Measurements from ENCODE around the gene ETHE1. TPM values are rescaled to one million over a fixed set of nuclear protein-coding genes. Genes with fewer than 3 reads are reported as not detected.

Gene ETHE1
- total RNA-seq, 2 experiments from 2014 or later: 20.2 to 21.7 TPM

DNA sequence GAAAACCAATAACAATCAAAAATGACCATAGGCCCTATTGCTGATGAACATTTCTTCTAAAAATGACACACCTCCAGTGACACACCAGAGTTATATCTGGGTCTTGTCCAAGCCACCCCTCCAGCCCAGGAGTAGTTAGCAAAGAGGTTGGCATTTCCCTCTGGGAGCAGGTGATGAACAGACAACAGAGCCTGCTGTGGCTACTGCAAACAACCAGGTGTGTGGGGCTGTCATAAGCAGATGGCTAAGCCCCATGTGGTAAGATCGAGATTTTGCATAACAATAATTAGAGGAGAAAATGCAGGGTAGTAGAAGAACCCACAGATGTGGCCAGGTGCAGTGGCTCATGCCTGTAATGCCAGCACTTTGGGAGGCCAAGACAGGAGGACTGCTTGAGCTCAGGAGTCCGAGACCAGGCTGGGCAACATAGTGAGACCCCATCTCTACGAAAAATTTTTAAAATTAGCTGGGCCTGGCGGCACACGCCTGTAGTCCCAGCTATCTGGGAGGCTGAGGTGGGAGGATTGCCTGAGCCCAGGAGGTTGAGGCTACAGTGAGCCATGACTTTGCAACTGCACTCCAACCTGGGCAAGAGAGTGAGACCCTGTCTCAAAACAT, 43.3 kb upstream of the ETHE1 start:
- H3K27ac ChIP-seq (ENCODE audit: low read depth in 1 of 2, low read length in 2 of 2): peak overlapping the region in 1 of 2 donors; percentile 29
- POLR2A ChIA-PET: no interaction called here
- no peak for DNase-seq
- no peak for ATAC-seq (ENCODE audit: poor library complexity)
- CTCF ChIA-PET: no interaction called here
- no peaks in the 10 kb centered on the region for H3K36me3 ChIP-seq (ENCODE audit: insufficient read depth, low read length)
- no peaks in the 10 kb centered on the region for H3K27me3 ChIP-seq (ENCODE audit: control insufficient read depth in 1 of 2, insufficient read depth in 2 of 2, low read length in 2 of 2)
- H3K9me3 ChIP-seq (ENCODE audit: control insufficient read depth in 1 of 2, insufficient read depth in 1 of 2, low read length in 2 of 2): no peaks in the 10 kb centered on the region
- H3K9me3 Mint-ChIP-seq: no peaks in the 10 kb centered on the region
- H3K4me1 Mint-ChIP-seq (ENCODE audit: low read depth): peaks cover 43% of the 10 kb centered on the region
- peaks cover 19% of the 10 kb centered on the region for H3K4me1 ChIP-seq (ENCODE audit: insufficient read depth, low read length)
- intact Hi-C loops (cut with DNase I, micrococcal nuclease): no loop called here
- H3K4me3 ChIP-seq (ENCODE audit: low read length): no peak overlapping the region
- H3K27me3 Mint-ChIP-seq: no peaks in the 10 kb centered on the region
- no peak overlapping the region for H3K4me3 Mint-ChIP-seq
- peaks cover 22% of the 10 kb centered on the region for H3K36me3 Mint-ChIP-seq (ENCODE audit: low read depth)
- TF ChIP-seq CTCF (IDR thresholded peaks at IDR 0.05): no peak
- peak overlapping the region; percentile 52 for H3K27ac Mint-ChIP-seq

GRCh38 chr19:43569657-43570056, 42.7 kb upstream of the ETHE1 start:
- H3K36me3 ChIP-seq (ENCODE audit: insufficient read depth, low read length): no peaks in the 10 kb centered on the region
- intact Hi-C loops (cut with DNase I, micrococcal nuclease): no loop called here
- CTCF ChIA-PET: interaction anchor here (0.7 kb wide), 1 partner anchor 14 kb away, joined by 4 read pairs; no protein-coding TSS in a partner anchor

GRCh38 chr19:43564800-43565199, 37.8 kb upstream of the ETHE1 start:
- Histone ChIP-seq H3K36me3 (ENCODE audit: insufficient read depth, low read length) (peaks cover 8% of the 10 kb centered on the region), H3K27me3 (ENCODE audit: control insufficient read depth in 1 of 2, insufficient read depth in 2 of 2, low read length in 2 of 2) (no peaks in the 10 kb centered on the region), H3K27ac (ENCODE audit: low read depth in 1 of 2, low read length in 2 of 2) (no peak overlapping the region), H3K9me3 (ENCODE audit: control insufficient read depth in 1 of 2, insufficient read depth in 1 of 2, low read length in 2 of 2) (no peaks in the 10 kb centered on the region), H3K4me3 (ENCODE audit: low read length) (no peak overlapping the region), H3K4me1 (ENCODE audit: insufficient read depth, low read length) (peaks cover 50% of the 10 kb centered on the region)
- Mint-ChIP-seq H3K4me3 (peak overlapping the region; percentile 23), H3K4me1 (ENCODE audit: low read depth) (peaks cover 61% of the 10 kb centered on the region), H3K27me3 (no peaks in the 10 kb centered on the region), H3K27ac (peak overlapping the region; percentile 96), H3K36me3 (ENCODE audit: low read depth) (peaks cover 24% of the 10 kb centered on the region), H3K9me3 (no peaks in the 10 kb centered on the region)
- TF ChIP-seq CTCF (IDR thresholded peaks at IDR 0.05): no peak
- DNase-seq (peak in 1 of 14 experiments; percentile 23), ATAC-seq (ENCODE audit: poor library complexity) (no peak)
- POLR2A ChIA-PET: interaction anchor here (0.6 to 6.4 kb wide), 5 partner anchors 9 to 64 kb away, joined by 3 to 40 read pairs (median 4); partner anchors contain the start of genes IRGQ, PHLDB3 and ZNF576
- CTCF ChIA-PET: interaction anchor here (0.6 to 1.3 kb wide), 3 partner anchors 10 to 54 kb away, joined by 3 to 5 read pairs (median 5); no protein-coding TSS in a partner anchor
- intact Hi-C loops (cut with DNase I, micrococcal nuclease): loop anchor here in 1 of 2 experiments (5.0 kb wide), 1 partner anchor 37 kb away; the partner anchor contains the start of gene ETHE1

More at GRCh38 chr19:43569657-43570056, 42.7 kb upstream of the ETHE1 start:
- H3K27ac Mint-ChIP-seq: peak overlapping the region; percentile 52
- H3K27me3 Mint-ChIP-seq: no peaks in the 10 kb centered on the region
- H3K4me3 Mint-ChIP-seq: no peak overlapping the region
- H3K4me3 ChIP-seq (ENCODE audit: low read length): no peak overlapping the region
- no peak for TF ChIP-seq CTCF (IDR thresholded peaks at IDR 0.05)
- POLR2A ChIA-PET: no interaction called here
- H3K36me3 Mint-ChIP-seq (ENCODE audit: low read depth): peaks cover 16% of the 10 kb centered on the region
- no peak overlapping the region for H3K27ac ChIP-seq (ENCODE audit: low read depth in 1 of 2, low read length in 2 of 2)
- no peaks in the 10 kb centered on the region for H3K9me3 Mint-ChIP-seq
- peaks cover 43% of the 10 kb centered on the region for H3K4me1 Mint-ChIP-seq (ENCODE audit: low read depth)
- ATAC-seq (ENCODE audit: poor library complexity): no peak
- H3K27me3 ChIP-seq (ENCODE audit: control insufficient read depth in 1 of 2, insufficient read depth in 2 of 2, low read length in 2 of 2): no peaks in the 10 kb centered on the region
- peaks cover 17% of the 10 kb centered on the region for H3K4me1 ChIP-seq (ENCODE audit: insufficient read depth, low read length)
- DNase-seq: no peak
- H3K9me3 ChIP-seq (ENCODE audit: control insufficient read depth in 1 of 2, insufficient read depth in 1 of 2, low read length in 2 of 2): no peaks in the 10 kb centered on the region
